ENCODE data around the gene NBDY.
"Not testable (repeated sequence)": the region's sequence is repeated elsewhere in the genome, so short reads cannot be mapped to it uniquely, and the experiment has no call there.

Gene NBDY

GRCh38 chrX:56768120-56768660 is 39.1 kb downstream of the NBDY start:
- Histone ChIP-seq H3K36me3 (ENCODE audit: insufficient read depth, low read length) (peaks cover 18% of the 10 kb centered on the region), H3K79me2 (ENCODE audit: insufficient read depth, low read length) (peaks cover 24% of the 10 kb centered on the region), H4K20me1 (ENCODE audit: insufficient read depth, low read length) (peaks cover 11% of the 10 kb centered on the region), H3K4me1 (ENCODE audit: insufficient read depth, low read length) (peaks cover 32% of the 10 kb centered on the region)
- H3K9ac ChIP-seq (ENCODE audit: low read depth, low read length); ATAC-seq (ENCODE audit: insufficient read depth, low read depth); H2AFZ ChIP-seq (ENCODE audit: low read depth, low read length); H3K9me3 ChIP-seq (ENCODE audit: insufficient read depth, low read length, severe bottlenecking); H3K27me3 ChIP-seq (ENCODE audit: insufficient read depth, low read length, poor library complexity); DNase-seq; H3K4me2 ChIP-seq (ENCODE audit: insufficient read depth, low read length); H3K27ac ChIP-seq (ENCODE audit: low read length); H3K4me3 ChIP-seq (ENCODE audit: low read depth in 1 of 2, low read length in 2 of 2): not testable (repeated sequence)

GRCh38 chrX:56772675-56773521 is 43.9 kb downstream of the NBDY start:
- H3K27me3 ChIP-seq (ENCODE audit: insufficient read depth, low read length, poor library complexity); H3K4me1 ChIP-seq (ENCODE audit: insufficient read depth, low read length); H3K9ac ChIP-seq (ENCODE audit: low read depth, low read length); H3K36me3 ChIP-seq (ENCODE audit: insufficient read depth, low read length); H3K9me3 ChIP-seq (ENCODE audit: insufficient read depth, low read length, severe bottlenecking); H4K20me1 ChIP-seq (ENCODE audit: insufficient read depth, low read length); H3K4me3 ChIP-seq (ENCODE audit: low read depth in 1 of 2, low read length in 2 of 2); ATAC-seq (ENCODE audit: insufficient read depth, low read depth); H2AFZ ChIP-seq (ENCODE audit: low read depth, low read length); H3K79me2 ChIP-seq (ENCODE audit: insufficient read depth, low read length); H3K4me2 ChIP-seq (ENCODE audit: insufficient read depth, low read length); H3K27ac ChIP-seq (ENCODE audit: low read length); DNase-seq: not testable (repeated sequence)

GRCh38 chrX:56773522-56774060 is 44.5 kb downstream of the NBDY start:
- H3K36me3 ChIP-seq (ENCODE audit: insufficient read depth, low read length); H3K27ac ChIP-seq (ENCODE audit: low read length); H4K20me1 ChIP-seq (ENCODE audit: insufficient read depth, low read length); H2AFZ ChIP-seq (ENCODE audit: low read depth, low read length); H3K4me3 ChIP-seq (ENCODE audit: low read depth in 1 of 2, low read length in 2 of 2); H3K9ac ChIP-seq (ENCODE audit: low read depth, low read length); H3K4me2 ChIP-seq (ENCODE audit: insufficient read depth, low read length); H3K9me3 ChIP-seq (ENCODE audit: insufficient read depth, low read length, severe bottlenecking); H3K79me2 ChIP-seq (ENCODE audit: insufficient read depth, low read length); DNase-seq; ATAC-seq (ENCODE audit: insufficient read depth, low read depth); H3K4me1 ChIP-seq (ENCODE audit: insufficient read depth, low read length); H3K27me3 ChIP-seq (ENCODE audit: insufficient read depth, low read length, poor library complexity): not testable (repeated sequence)

- not testable (repeated sequence) for H3K4me1 ChIP-seq (ENCODE audit: insufficient read depth, low read length); H2AFZ ChIP-seq (ENCODE audit: low read depth, low read length); ATAC-seq (ENCODE audit: insufficient read depth, low read depth); H3K27me3 ChIP-seq (ENCODE audit: insufficient read depth, low read length, poor library complexity); H3K27ac ChIP-seq (ENCODE audit: low read length); H3K4me3 ChIP-seq (ENCODE audit: low read depth in 1 of 2, low read length in 2 of 2); H3K4me2 ChIP-seq (ENCODE audit: insufficient read depth, low read length); H3K9ac ChIP-seq (ENCODE audit: low read depth, low read length); H4K20me1 ChIP-seq (ENCODE audit: insufficient read depth, low read length); DNase-seq; H3K9me3 ChIP-seq (ENCODE audit: insufficient read depth, low read length, severe bottlenecking)
- H3K36me3 ChIP-seq (ENCODE audit: insufficient read depth, low read length): peaks cover 15% of the 10 kb centered on the region
- H3K79me2 ChIP-seq (ENCODE audit: insufficient read depth, low read length): peaks cover 19% of the 10 kb centered on the region
These were observed 49.3 kb downstream of the NBDY start for GRCh38 chrX:56778099-56778923.

GRCh38 chrX:56778924-56779468 is 50.0 kb downstream of the NBDY start:
- H3K4me2 ChIP-seq (ENCODE audit: insufficient read depth, low read length); H4K20me1 ChIP-seq (ENCODE audit: insufficient read depth, low read length); H3K4me3 ChIP-seq (ENCODE audit: low read depth in 1 of 2, low read length in 2 of 2); H3K27me3 ChIP-seq (ENCODE audit: insufficient read depth, low read length, poor library complexity); H3K9ac ChIP-seq (ENCODE audit: low read depth, low read length); H3K4me1 ChIP-seq (ENCODE audit: insufficient read depth, low read length); H2AFZ ChIP-seq (ENCODE audit: low read depth, low read length); H3K27ac ChIP-seq (ENCODE audit: low read length); ATAC-seq (ENCODE audit: insufficient read depth, low read depth); H3K9me3 ChIP-seq (ENCODE audit: insufficient read depth, low read length, severe bottlenecking); DNase-seq: not testable (repeated sequence)
- peaks cover 20% of the 10 kb centered on the region for H3K36me3 ChIP-seq (ENCODE audit: insufficient read depth, low read length)
- peaks cover 24% of the 10 kb centered on the region for H3K79me2 ChIP-seq (ENCODE audit: insufficient read depth, low read length)

GRCh38 chrX:56780681-56781649 is 51.9 kb downstream of the NBDY start:
- H4K20me1 ChIP-seq (ENCODE audit: insufficient read depth, low read length); H3K27ac ChIP-seq (ENCODE audit: low read length); H3K4me1 ChIP-seq (ENCODE audit: insufficient read depth, low read length); H2AFZ ChIP-seq (ENCODE audit: low read depth, low read length); H3K9me3 ChIP-seq (ENCODE audit: insufficient read depth, low read length, severe bottlenecking); H3K9ac ChIP-seq (ENCODE audit: low read depth, low read length); ATAC-seq (ENCODE audit: insufficient read depth, low read depth); H3K4me3 ChIP-seq (ENCODE audit: low read depth in 1 of 2, low read length in 2 of 2); H3K27me3 ChIP-seq (ENCODE audit: insufficient read depth, low read length, poor library complexity); H3K4me2 ChIP-seq (ENCODE audit: insufficient read depth, low read length); DNase-seq: not testable (repeated sequence)
- Histone ChIP-seq H3K36me3 (ENCODE audit: insufficient read depth, low read length) (peaks cover 25% of the 10 kb centered on the region), H3K79me2 (ENCODE audit: insufficient read depth, low read length) (peaks cover 35% of the 10 kb centered on the region)

Measured in DND-41 (cell line).